Upper lobe of left lung (tissue), 4 donors: ENCODE measurements around the gene PDGFC.

ENCODE experiments used
- POLR2A ChIP-seq, 4 donors: fragments of 450-650 bp; IDR thresholded peaks; one replicate each; pipeline ENCODE4 v1.5.1; 2016 to 2017; ENCODE audit warnings: antibody characterized with exemption in 4 of 4, mild to moderate bottlenecking in 2 of 4
- TF ChIP-seq, protein P1 (sequence below), 6 experiments: fragments of 450-650 bp in 4 of 6; fragments of 200-600 bp in 2 of 6; sonication (generic) in 2 of 6; IDR thresholded peaks; one replicate each; pipeline ENCODE4 v1.5.1; 2016 to 2019; ENCODE audit warnings: antibody characterized with exemption in 6 of 6

DNA sequence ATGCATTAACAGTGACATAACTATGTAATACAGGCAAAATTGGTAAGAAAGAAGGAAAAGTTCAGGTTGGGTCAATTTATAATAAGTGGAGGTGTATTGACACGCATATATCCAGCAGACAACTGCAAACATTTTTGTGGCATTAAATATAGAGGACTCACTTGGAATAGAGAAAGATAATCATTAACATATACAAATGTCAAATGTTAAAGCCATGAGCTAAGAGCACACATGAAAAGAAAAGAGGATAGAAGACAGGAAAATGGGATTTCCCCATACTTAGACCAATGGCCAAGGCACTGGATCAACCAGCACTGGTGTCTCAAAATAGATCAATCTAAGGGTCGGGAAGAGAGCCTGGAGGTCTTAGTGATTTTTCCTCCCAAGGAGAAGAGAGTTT is 187.6 kb downstream of the PDGFC start:
- TF ChIP-seq, protein P1, sequence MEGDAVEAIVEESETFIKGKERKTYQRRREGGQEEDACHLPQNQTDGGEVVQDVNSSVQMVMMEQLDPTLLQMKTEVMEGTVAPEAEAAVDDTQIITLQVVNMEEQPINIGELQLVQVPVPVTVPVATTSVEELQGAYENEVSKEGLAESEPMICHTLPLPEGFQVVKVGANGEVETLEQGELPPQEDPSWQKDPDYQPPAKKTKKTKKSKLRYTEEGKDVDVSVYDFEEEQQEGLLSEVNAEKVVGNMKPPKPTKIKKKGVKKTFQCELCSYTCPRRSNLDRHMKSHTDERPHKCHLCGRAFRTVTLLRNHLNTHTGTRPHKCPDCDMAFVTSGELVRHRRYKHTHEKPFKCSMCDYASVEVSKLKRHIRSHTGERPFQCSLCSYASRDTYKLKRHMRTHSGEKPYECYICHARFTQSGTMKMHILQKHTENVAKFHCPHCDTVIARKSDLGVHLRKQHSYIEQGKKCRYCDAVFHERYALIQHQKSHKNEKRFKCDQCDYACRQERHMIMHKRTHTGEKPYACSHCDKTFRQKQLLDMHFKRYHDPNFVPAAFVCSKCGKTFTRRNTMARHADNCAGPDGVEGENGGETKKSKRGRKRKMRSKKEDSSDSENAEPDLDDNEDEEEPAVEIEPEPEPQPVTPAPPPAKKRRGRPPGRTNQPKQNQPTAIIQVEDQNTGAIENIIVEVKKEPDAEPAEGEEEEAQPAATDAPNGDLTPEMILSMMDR (IDR thresholded peaks at IDR 0.05), result no peak
- no peak for TF ChIP-seq POLR2A (IDR thresholded peaks at IDR 0.05)
